ENCODE data around the gene NUP210.

Gene NUP210

DNA sequence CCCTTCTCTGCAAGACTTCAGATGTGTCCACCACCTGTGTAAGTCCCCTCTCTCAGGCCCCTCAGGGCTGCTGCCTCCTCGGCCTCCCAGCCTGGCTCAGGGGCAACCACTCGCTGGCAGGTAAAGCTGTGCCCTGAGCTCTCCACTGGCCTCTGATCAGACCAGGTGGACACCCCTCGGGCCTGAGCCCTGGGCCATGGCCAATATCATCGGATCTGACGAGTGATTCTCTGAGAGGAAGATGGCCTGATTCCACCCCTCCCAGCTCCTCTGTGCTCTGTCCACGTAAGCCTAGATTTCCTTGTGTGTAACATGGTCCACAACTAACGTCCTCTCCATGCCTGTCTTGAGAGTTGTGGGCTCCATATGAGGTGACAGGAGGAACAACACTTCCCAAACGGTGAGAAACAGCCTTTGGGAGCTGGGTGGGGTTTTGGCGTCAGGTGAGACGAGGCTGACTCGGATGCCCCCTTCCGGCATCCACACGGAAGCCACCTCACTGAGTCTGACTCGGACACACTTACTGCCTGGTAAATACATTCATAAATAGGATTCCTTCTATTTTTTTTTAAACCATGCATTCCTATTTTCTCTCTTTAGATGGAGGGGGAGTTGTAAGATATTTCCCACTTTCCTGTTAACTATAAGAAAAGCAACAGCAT lies 86.8 kb downstream of the NUP210 start:
- no peak for DNase-seq (ENCODE audit: low read depth)
- TF ChIP-seq, protein P1, sequence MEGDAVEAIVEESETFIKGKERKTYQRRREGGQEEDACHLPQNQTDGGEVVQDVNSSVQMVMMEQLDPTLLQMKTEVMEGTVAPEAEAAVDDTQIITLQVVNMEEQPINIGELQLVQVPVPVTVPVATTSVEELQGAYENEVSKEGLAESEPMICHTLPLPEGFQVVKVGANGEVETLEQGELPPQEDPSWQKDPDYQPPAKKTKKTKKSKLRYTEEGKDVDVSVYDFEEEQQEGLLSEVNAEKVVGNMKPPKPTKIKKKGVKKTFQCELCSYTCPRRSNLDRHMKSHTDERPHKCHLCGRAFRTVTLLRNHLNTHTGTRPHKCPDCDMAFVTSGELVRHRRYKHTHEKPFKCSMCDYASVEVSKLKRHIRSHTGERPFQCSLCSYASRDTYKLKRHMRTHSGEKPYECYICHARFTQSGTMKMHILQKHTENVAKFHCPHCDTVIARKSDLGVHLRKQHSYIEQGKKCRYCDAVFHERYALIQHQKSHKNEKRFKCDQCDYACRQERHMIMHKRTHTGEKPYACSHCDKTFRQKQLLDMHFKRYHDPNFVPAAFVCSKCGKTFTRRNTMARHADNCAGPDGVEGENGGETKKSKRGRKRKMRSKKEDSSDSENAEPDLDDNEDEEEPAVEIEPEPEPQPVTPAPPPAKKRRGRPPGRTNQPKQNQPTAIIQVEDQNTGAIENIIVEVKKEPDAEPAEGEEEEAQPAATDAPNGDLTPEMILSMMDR (conservative IDR thresholded peaks at IDR 0.05; ENCODE audit: low read length), result no peak
- no peak overlapping the region for H3K4me3 ChIP-seq (ENCODE audit: low read length)

DNA sequence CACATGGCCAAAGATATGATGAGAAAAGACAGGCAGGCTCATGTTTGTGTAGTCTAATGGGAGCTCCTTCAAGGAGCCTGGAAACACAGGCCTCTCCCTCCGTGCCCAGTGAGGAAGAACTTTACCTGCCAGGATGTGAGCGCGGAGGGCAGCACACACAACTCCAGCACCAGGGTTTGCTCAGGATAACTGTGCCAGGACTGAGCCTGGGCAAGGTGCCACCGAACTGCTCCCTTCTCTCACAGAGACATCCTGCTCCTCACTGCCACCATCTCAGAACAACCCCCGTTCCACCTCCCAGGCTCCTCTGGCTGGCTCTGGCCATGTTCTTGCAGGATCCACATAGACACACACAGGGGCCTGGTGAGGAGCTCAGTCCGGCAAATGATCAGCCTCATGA lies 87.4 kb downstream of the NUP210 start:
- TF ChIP-seq, protein P1 (conservative IDR thresholded peaks at IDR 0.05; ENCODE audit: low read length), result no peak
- no peak for DNase-seq (ENCODE audit: low read depth)
- no peak overlapping the region for H3K4me3 ChIP-seq (ENCODE audit: low read length)

DNA sequence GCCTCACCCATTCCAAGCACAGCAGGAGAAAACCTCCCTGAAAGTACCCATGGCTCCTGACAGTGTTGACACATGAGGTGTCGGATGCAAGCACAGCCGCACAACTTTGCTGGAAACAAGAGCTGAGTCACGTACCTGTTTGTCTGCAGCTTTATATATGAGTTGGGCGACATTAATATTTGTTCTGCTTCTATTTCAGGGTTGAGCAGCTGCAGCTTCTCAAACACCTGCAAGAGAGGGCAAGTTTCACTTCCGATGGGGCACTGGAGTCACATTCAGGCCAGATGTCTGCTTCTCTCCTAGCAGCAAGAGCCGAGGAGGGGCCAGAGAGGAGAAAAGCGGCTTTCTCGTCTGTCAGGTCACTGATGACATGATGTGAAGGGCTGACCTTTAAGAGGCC lies 88.0 kb downstream of the NUP210 start:
- TF ChIP-seq, protein P1 (conservative IDR thresholded peaks at IDR 0.05; ENCODE audit: low read length), result no peak
- H3K4me3 ChIP-seq (ENCODE audit: low read length), result no peak overlapping the region
- no peak for DNase-seq (ENCODE audit: low read depth)

GRCh38 chr3:13329746-13330145 lies 90.4 kb downstream of the NUP210 start:
- TF ChIP-seq, protein P1 (conservative IDR thresholded peaks at IDR 0.05; ENCODE audit: low read length), result no peak
- H3K4me3 ChIP-seq (ENCODE audit: low read length), result no peak overlapping the region
- DNase-seq (ENCODE audit: low read depth), result no peak

GRCh38 chr3:13325892-13326443 lies 94.2 kb downstream of the NUP210 start:
- TF ChIP-seq, protein P1 (conservative IDR thresholded peaks at IDR 0.05; ENCODE audit: low read length), result no peak
- no peak for DNase-seq (ENCODE audit: low read depth)
- H3K4me3 ChIP-seq (ENCODE audit: low read length), result no peak overlapping the region

DNA sequence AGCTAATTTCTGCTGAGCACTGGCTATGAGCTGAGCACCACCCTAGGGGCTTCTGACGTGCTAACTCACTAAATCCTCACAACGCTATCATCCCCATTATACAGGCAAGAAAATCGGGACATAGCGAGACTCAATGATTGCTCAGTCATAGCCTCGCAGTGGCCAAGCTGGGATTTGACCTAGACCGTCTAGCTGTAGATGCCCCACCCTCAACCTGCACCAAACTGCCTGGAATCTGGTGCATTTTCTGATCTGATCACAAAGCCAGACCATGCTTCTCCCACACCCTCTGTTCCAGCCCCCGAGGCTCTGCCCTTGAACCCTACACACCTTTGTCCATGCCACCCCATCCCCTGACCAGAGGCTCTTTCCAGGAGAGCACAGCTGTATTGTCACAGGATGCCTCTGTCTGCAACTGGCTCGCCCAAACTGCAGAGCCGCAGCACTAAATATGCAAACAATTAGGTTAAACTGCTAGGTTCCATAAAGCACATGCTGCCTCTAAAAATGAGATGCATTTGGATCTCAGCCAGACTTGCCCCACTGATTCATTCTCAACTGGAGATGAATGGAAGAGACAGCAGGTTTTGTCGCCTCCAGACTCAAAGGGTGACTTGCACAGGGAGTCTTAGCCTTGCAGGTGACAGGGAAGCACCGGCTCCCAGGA lies 95.2 kb downstream of the NUP210 start:
- H3K4me3 ChIP-seq (ENCODE audit: low read length), result no peak overlapping the region
- DNase-seq (ENCODE audit: low read depth), result no peak
- TF ChIP-seq, protein P1 (conservative IDR thresholded peaks at IDR 0.05; ENCODE audit: low read length), result no peak

- TF ChIP-seq, protein P1 (conservative IDR thresholded peaks at IDR 0.05; ENCODE audit: low read length), result no peak
- H3K4me3 ChIP-seq (ENCODE audit: low read length), result no peak overlapping the region
- DNase-seq (ENCODE audit: low read depth), result no peak
Observed at GRCh38 chr3:13323822-13324221, 96.3 kb downstream of the NUP210 start.

Data from AG10803 (cell line).